COLO829 (cell line): ENCODE measurements around the gene AMIGO3.

Experiments used
- DNase-seq: peaks from one replicate; pipeline ENCODE4 v3.0.0; 2012; ENCODE audit warnings: low spot score

AMIGO3 gene

GRCh38 chr3:49724586-49724985, 5.1 kb upstream of the AMIGO3 start:
- no peak for DNase-seq

GRCh38 chr3:49723628-49724551, 4.4 kb upstream of the AMIGO3 start, which contains the start of gene GMPPB:
Gene GMPPB, minus strand, starts transcription at chr3:49723951. Its CDS starts 225 bp downstream, at chr3:49723726.
- peak; percentile 97 for DNase-seq

GRCh38 chr3:49723296-49723627, 3.8 kb upstream of the AMIGO3 start:
- DNase-seq: peak; percentile 54

GRCh38 chr3:49722896-49723295, 3.4 kb upstream of the AMIGO3 start:
- DNase-seq: no peak

- DNase-seq: no peak
Observed at GRCh38 chr3:49721896-49722781, 2.7 kb upstream of the AMIGO3 start.

GRCh38 chr3:49721596-49721895, 2.1 kb upstream of the AMIGO3 start:
- no peak for DNase-seq

- no peak for DNase-seq
Observed at GRCh38 chr3:49720855-49721595, 1.5 kb upstream of the AMIGO3 start.

GRCh38 chr3:49718858-49719213, 648 bp downstream of the AMIGO3 start:
- no peak for DNase-seq

GRCh38 chr3:49717959-49718857, 1.3 kb downstream of the AMIGO3 start:
- DNase-seq: no peak

- DNase-seq: no peak
Observed at GRCh38 chr3:49717211-49717958, 2.1 kb downstream of the AMIGO3 start.

- no peak for DNase-seq
Observed at GRCh38 chr3:49716691-49717210, 2.7 kb downstream of the AMIGO3 start.

GRCh38 chr3:49716169-49716568, 3.3 kb downstream of the AMIGO3 start:
- DNase-seq: no peak

- no peak for DNase-seq
Observed at GRCh38 chr3:49715611-49716121, 3.8 kb downstream of the AMIGO3 start.

- no peak for DNase-seq
Observed at GRCh38 chr3:49714728-49715550, 4.5 kb downstream of the AMIGO3 start.

GRCh38 chr3:49713336-49714105, 6.0 kb downstream of the AMIGO3 start:
- no peak for DNase-seq

GRCh38 chr3:49712631-49713317, 6.7 kb downstream of the AMIGO3 start:
- no peak for DNase-seq

- DNase-seq: no peak
Observed at GRCh38 chr3:49712166-49712565, 7.3 kb downstream of the AMIGO3 start.

GRCh38 chr3:49711489-49711888, 8.0 kb downstream of the AMIGO3 start:
- no peak for DNase-seq
